GM12891 (cell line): Measurements from ENCODE around the gene VRK3.
"Not testable (repeated sequence)": the region's sequence is repeated elsewhere in the genome, so short reads cannot be mapped to it uniquely, and the experiment has no call there.

Experiments
- POLR2A ChIP-seq: IDR thresholded peaks from 2 replicates; pipeline ENCODE4 v1.6.1; 2011; ENCODE audit warnings: low read depth, low read length, control low read depth
- POLR2AphosphoS5 ChIP-seq: IDR thresholded peaks from 2 replicates; pipeline ENCODE4 v1.6.1; 2011; ENCODE audit warnings: low read depth, low read length, control low read depth

DNA sequence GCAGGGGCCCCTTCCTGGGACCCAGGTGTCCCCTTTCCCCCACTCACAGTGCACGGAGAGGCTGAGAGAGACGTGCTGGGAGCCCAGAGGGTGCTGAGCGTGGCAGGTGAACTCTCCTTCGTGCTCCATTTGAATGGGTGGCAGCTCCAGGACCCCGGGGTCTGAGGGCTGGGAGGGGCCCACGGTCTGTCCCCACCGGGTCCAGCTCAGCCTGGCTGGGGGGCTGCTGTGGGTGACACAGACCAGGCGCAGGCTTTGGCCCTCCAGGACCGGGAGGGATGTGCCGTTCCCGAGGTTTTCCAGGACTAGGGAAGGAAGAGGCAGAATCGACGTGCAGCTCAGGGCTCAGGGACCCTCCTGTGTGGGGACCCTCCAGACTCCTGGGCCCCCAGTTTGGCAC, 66.6 kb downstream of the VRK3 start:
- not testable (repeated sequence) for TF ChIP-seq POLR2A, POLR2AphosphoS5
